ENCODE measurements around the gene CNST.

- no peak for TF ChIP-seq POLR2A (IDR thresholded peaks at IDR 0.05)
- no peak for TF ChIP-seq CTCF (IDR thresholded peaks at IDR 0.05)
These were observed 95.2 kb downstream of the CNST start for GRCh38 chr1:246661451-246661850.
